ENCODE data around the gene XRCC4. TPM values are rescaled to one million over a fixed set of nuclear protein-coding genes. Genes with fewer than 3 reads are reported as not detected.

XRCC4 gene
- total and polyA plus RNA-seq, 9 of the 15 experiments (the other 6 are each of a cell fraction or from before 2014, with no cell fraction given): 13.6 to 61.6 (median 22.4) TPM

GRCh38 chr5:83348281-83348780 lies 271.0 kb downstream of the XRCC4 start (continued):
- TF ChIP-seq, protein P1, sequence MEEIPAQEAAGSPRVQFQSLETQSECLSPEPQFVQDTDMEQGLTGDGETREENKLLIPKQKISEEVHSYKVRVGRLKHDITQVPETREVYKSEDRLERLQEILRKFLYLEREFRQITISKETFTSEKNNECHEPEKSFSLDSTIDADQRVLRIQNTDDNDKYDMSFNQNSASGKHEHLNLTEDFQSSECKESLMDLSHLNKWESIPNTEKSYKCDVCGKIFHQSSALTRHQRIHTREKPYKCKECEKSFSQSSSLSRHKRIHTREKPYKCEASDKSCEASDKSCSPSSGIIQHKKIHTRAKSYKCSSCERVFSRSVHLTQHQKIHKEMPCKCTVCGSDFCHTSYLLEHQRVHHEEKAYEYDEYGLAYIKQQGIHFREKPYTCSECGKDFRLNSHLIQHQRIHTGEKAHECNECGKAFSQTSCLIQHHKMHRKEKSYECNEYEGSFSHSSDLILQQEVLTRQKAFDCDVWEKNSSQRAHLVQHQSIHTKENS (CRISPR knock-in tag; IDR thresholded peaks at IDR 0.05): no peak
- TF ChIP-seq, protein P2, sequence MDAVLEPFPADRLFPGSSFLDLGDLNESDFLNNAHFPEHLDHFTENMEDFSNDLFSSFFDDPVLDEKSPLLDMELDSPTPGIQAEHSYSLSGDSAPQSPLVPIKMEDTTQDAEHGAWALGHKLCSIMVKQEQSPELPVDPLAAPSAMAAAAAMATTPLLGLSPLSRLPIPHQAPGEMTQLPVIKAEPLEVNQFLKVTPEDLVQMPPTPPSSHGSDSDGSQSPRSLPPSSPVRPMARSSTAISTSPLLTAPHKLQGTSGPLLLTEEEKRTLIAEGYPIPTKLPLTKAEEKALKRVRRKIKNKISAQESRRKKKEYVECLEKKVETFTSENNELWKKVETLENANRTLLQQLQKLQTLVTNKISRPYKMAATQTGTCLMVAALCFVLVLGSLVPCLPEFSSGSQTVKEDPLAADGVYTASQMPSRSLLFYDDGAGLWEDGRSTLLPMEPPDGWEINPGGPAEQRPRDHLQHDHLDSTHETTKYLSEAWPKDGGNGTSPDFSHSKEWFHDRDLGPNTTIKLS (IDR thresholded peaks at IDR 0.05; ENCODE audit: borderline replicate concordance, low read depth): no peak
- no peak for TF ChIP-seq FOXJ2 (tag; IDR thresholded peaks at IDR 0.05)
- TF ChIP-seq SNRNP70 (optimal IDR thresholded peaks at IDR 0.05; ENCODE audit: low read depth, low read length): no peak
- TF ChIP-seq, protein P3, sequence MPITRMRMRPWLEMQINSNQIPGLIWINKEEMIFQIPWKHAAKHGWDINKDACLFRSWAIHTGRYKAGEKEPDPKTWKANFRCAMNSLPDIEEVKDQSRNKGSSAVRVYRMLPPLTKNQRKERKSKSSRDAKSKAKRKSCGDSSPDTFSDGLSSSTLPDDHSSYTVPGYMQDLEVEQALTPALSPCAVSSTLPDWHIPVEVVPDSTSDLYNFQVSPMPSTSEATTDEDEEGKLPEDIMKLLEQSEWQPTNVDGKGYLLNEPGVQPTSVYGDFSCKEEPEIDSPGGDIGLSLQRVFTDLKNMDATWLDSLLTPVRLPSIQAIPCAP (CRISPR knock-in tag; IDR thresholded peaks at IDR 0.05; ENCODE audit: borderline replicate concordance): no peak
- TF ChIP-seq KDM4B (IDR thresholded peaks at IDR 0.05; ENCODE audit: borderline replicate concordance in 2 of 2, low read depth in 1 of 2): no peak
- TF ChIP-seq, protein P4, sequence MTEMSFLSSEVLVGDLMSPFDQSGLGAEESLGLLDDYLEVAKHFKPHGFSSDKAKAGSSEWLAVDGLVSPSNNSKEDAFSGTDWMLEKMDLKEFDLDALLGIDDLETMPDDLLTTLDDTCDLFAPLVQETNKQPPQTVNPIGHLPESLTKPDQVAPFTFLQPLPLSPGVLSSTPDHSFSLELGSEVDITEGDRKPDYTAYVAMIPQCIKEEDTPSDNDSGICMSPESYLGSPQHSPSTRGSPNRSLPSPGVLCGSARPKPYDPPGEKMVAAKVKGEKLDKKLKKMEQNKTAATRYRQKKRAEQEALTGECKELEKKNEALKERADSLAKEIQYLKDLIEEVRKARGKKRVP (CRISPR knock-in tag; IDR thresholded peaks at IDR 0.05): no peak
- no peak for TF ChIP-seq THRAP3 (IDR thresholded peaks at IDR 0.05; ENCODE audit: borderline replicate concordance)
- no peak for TF ChIP-seq ZNF263 (CRISPR knock-in tag; IDR thresholded peaks at IDR 0.05; ENCODE audit: borderline replicate concordance)
- TF ChIP-seq, protein P5, sequence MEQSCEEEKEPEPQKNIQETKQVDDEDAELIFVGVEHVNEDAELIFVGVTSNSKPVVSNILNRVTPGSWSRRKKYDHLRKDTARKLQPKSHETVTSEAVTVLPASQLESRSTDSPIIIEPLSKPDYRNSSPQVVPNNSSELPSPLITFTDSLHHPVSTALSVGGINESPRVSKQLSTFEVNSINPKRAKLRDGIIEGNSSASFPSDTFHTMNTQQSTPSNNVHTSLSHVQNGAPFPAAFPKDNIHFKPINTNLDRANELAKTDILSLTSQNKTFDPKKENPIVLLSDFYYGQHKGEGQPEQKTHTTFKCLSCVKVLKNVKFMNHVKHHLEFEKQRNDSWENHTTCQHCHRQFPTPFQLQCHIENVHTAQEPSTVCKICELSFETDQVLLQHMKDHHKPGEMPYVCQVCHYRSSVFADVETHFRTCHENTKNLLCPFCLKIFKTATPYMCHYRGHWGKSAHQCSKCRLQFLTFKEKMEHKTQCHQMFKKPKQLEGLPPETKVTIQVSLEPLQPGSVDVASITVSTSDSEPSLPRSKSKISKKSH (CRISPR knock-in tag; IDR thresholded peaks at IDR 0.05): no peak
- TF ChIP-seq NR3C1 (CRISPR knock-in tag; IDR thresholded peaks at IDR 0.05): no peak
- TF ChIP-seq RNF219 (CRISPR knock-in tag; IDR thresholded peaks at IDR 0.05): no peak
- no peak for TF ChIP-seq TGIF2 (CRISPR knock-in tag; IDR thresholded peaks at IDR 0.05)
- no peak for TF ChIP-seq ZC3H11A (IDR thresholded peaks at IDR 0.05; ENCODE audit: low read depth, low read length)
- no peak for TF ChIP-seq CHD1 (IDR thresholded peaks at IDR 0.05; ENCODE audit: low read length)
- TF ChIP-seq SETDB1 (IDR thresholded peaks at IDR 0.05; ENCODE audit: low read length): no peak
- TF ChIP-seq MAX (CRISPR knock-in tag; IDR thresholded peaks at IDR 0.05): no peak
- TF ChIP-seq ID3 (CRISPR knock-in tag; IDR thresholded peaks at IDR 0.05): no peak
- no peak for TF ChIP-seq ID3 (tag; IDR thresholded peaks at IDR 0.05)
